Measurements from ENCODE around the gene STARD7.

STARD7 gene

DNA sequence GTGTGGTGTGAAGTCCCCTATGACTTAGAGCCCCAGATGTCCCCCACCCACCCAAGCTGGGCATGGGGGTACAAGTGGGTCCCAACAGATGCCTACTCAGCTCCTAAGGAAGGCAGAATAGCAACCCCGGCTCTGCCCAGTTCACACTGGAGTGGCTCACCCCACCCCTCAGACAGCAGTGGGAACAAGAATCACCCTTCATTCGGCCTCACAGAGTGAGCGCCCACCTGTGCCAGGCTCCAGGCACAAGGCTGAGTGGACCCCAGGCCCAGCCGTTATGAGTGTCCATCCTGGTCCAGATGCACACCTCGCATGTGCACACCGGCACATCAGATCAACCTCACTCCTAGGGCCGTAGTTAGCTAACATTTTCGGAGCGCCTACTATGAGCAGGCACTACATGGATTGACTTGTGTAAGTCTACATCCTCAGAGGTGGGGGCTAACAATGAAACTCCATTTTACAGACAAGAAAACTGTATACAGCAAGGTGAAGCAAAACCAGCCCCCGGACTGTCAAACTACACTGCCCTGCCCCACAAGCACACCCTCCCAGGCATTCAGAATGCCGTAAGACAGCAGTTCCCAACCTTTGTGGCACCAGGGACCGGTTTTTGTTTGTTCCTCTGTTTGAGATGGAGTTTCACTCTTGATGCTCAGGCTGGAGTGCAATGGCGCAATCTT, 67.5 kb downstream of the STARD7 start:
- no peak overlapping the region for H3K27ac ChIP-seq (ENCODE audit: low read depth, low read length, severe bottlenecking)
- no peaks in the 10 kb centered on the region for H3K9me3 ChIP-seq (ENCODE audit: control insufficient read depth, low read length)
- 95 to 97% methylated on average over 11 of the region's 13 CpGs for WGBS, 2 experiments (ENCODE audit: insufficient coverage in 2 of 2)
- H3K4me1 ChIP-seq (ENCODE audit: control insufficient read depth, insufficient read depth, low read length, poor library complexity, severe bottlenecking) = no peaks in the 10 kb centered on the region
- no peaks in the 10 kb centered on the region for H3K36me3 ChIP-seq (ENCODE audit: control insufficient read depth, insufficient read depth, low read length)
- H3K4me3 ChIP-seq (ENCODE audit: extremely low read depth, insufficient read depth, low read length, poor library complexity, severe bottlenecking) = no peak overlapping the region

DNA sequence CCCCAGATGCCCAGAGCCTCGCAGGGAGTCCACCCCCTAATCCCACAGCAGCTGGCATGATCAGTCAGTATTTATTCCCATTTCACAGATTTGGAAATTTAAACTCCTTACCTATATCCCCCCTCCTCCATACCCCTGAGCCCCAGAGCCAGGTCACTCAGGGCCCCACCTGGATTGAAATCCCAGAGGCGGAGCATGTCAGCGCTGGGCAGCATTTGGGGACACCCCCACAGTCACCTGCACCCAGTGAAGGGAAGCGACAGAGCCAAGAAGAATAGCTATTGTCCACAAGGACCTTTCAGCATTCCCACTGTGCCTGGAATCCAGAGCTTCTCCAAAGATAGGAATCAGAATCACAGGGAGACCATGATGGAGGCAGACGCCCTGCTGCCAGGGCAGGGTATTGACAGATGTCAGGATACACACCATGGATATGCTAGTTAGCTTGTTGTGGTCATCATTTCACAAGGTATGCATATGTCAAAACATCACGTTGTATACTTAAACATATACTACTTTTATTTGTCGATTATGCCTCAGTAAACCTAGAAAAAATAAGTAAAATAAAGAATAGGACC, 69.4 kb downstream of the STARD7 start:
- WGBS, 2 experiments (ENCODE audit: insufficient coverage in 2 of 2) = 70 to 74% methylated on average over 3 to 4 of the region's 7 CpGs

GRCh38 chr2:96138179-96139145, 70.2 kb downstream of the STARD7 start, which contains the start of gene ASTL:
Gene ASTL (minus strand): TSS chr2:96138502. CDS start chr2:96138436, 66 bp downstream.
- H3K4me3 ChIP-seq (ENCODE audit: extremely low read depth, insufficient read depth, low read length, poor library complexity, severe bottlenecking) = no peak within 1 kb of the TSS
- no peaks in the 10 kb centered on the region for H3K4me1 ChIP-seq (ENCODE audit: control insufficient read depth, insufficient read depth, low read length, poor library complexity, severe bottlenecking)
- WGBS, 2 experiments (ENCODE audit: insufficient coverage in 2 of 2) = 25 to 44% methylated on average over 8 to 9 of the region's 17 CpGs
- H3K9me3 ChIP-seq (ENCODE audit: control insufficient read depth, low read length) = no peaks in the 10 kb centered on the region
- no peaks in the 10 kb centered on the region for H3K36me3 ChIP-seq (ENCODE audit: control insufficient read depth, insufficient read depth, low read length)
- no peak within 1 kb of the TSS for H3K27ac ChIP-seq (ENCODE audit: low read depth, low read length, severe bottlenecking)

More for the DNA sequence above, 69.4 kb downstream of the STARD7 start:
- H3K36me3 ChIP-seq (ENCODE audit: control insufficient read depth, insufficient read depth, low read length) = no peaks in the 10 kb centered on the region
- no peak overlapping the region for H3K27ac ChIP-seq (ENCODE audit: low read depth, low read length, severe bottlenecking)
- H3K9me3 ChIP-seq (ENCODE audit: control insufficient read depth, low read length) = no peaks in the 10 kb centered on the region
- no peaks in the 10 kb centered on the region for H3K4me1 ChIP-seq (ENCODE audit: control insufficient read depth, insufficient read depth, low read length, poor library complexity, severe bottlenecking)
- no peak overlapping the region for H3K4me3 ChIP-seq (ENCODE audit: extremely low read depth, insufficient read depth, low read length, poor library complexity, severe bottlenecking)

DNA sequence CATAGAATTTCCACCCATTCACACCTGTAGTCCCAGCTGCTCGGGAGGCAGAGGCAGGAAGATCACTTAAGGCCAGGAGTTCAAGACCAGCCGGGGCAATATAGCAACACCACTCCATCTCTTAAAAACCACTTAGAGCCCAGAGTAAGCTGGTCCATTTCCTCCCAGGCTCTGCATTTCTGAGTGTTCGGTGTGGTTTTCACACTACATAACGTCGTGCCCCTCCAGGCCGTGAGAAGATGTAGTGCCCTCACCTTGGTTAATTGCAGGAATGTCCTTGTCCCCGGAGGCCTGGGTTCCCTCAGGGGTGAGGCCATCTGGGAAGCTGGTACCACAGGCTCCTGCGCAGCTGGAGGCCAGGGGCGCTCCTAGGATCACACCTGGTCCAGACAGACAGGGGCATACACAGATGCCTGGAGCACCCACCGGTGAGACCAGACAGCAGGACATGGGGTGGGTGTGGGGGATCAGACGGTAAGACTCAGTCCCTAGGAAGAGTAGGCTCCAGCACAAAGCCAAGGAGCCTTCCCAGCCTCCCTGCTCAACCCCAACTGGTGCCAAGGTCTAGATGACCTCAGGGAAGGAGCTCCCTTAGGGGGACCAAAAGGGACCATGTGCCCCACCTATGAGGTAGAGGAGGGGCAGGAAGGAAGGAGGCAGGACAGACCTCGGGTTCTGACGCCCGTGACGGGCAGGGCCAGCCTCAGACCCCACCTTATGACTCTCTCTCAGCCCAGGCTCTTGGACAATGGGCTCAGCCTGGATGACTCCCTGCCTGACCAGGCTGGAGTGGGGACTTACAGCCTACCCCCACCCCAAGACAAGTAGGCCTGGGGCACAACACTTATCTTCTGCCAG, 71.1 kb downstream of the STARD7 start:
- Histone ChIP-seq H3K4me1 (ENCODE audit: control insufficient read depth, insufficient read depth, low read length, poor library complexity, severe bottlenecking) (no peaks in the 10 kb centered on the region), H3K36me3 (ENCODE audit: control insufficient read depth, insufficient read depth, low read length) (no peaks in the 10 kb centered on the region), H3K4me3 (ENCODE audit: extremely low read depth, insufficient read depth, low read length, poor library complexity, severe bottlenecking) (no peak overlapping the region), H3K9me3 (ENCODE audit: control insufficient read depth, low read length) (no peaks in the 10 kb centered on the region), H3K27ac (ENCODE audit: low read depth, low read length, severe bottlenecking) (no peak overlapping the region)
- WGBS, 2 experiments (ENCODE audit: insufficient coverage in 2 of 2) = 86 to 96% methylated on average over 5 to 12 of the region's 15 CpGs

- H3K27ac ChIP-seq (ENCODE audit: low read depth, low read length, severe bottlenecking) = no peak overlapping the region
- H3K9me3 ChIP-seq (ENCODE audit: control insufficient read depth, low read length) = no peaks in the 10 kb centered on the region
- 91 to 96% methylated on average over 7 of the region's 8 CpGs for WGBS, 2 experiments (ENCODE audit: insufficient coverage in 2 of 2)
- no peaks in the 10 kb centered on the region for H3K4me1 ChIP-seq (ENCODE audit: control insufficient read depth, insufficient read depth, low read length, poor library complexity, severe bottlenecking)
- H3K4me3 ChIP-seq (ENCODE audit: extremely low read depth, insufficient read depth, low read length, poor library complexity, severe bottlenecking) = no peak overlapping the region
- H3K36me3 ChIP-seq (ENCODE audit: control insufficient read depth, insufficient read depth, low read length) = no peaks in the 10 kb centered on the region
Observed at GRCh38 chr2:96136129-96136720, 72.4 kb downstream of the STARD7 start.

DNA sequence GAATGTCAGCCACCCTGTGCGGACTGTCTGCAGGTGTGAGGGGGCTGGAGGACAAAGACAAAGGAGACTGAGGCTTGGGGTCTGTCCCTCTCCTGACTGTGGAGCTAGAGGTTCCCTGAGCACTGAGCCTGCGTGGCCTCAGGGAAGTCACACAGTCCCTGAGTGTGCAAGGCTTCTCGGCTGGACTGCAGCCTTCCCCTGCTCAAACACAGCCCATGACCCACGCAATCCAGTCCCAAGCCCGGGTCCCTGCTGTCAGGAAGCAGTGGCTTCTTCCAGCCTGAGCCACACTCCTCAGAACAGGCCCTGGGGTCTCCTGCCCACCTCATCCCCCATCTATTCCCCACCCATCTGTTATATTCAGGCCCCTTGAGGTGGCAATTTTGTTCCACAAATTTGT, 73.0 kb downstream of the STARD7 start:
- H3K27ac ChIP-seq (ENCODE audit: low read depth, low read length, severe bottlenecking) = no peak overlapping the region
- H3K36me3 ChIP-seq (ENCODE audit: control insufficient read depth, insufficient read depth, low read length) = no peaks in the 10 kb centered on the region
- no peak overlapping the region for H3K4me3 ChIP-seq (ENCODE audit: extremely low read depth, insufficient read depth, low read length, poor library complexity, severe bottlenecking)
- H3K4me1 ChIP-seq (ENCODE audit: control insufficient read depth, insufficient read depth, low read length, poor library complexity, severe bottlenecking) = no peaks in the 10 kb centered on the region
- WGBS, 2 experiments (ENCODE audit: insufficient coverage in 2 of 2) = 76 to 88% methylated on average over 4 to 5 of the region's 5 CpGs
- H3K9me3 ChIP-seq (ENCODE audit: control insufficient read depth, low read length) = no peaks in the 10 kb centered on the region

- H3K4me1 ChIP-seq (ENCODE audit: control insufficient read depth, insufficient read depth, low read length, poor library complexity, severe bottlenecking) = no peaks in the 10 kb centered on the region
- WGBS, 2 experiments (ENCODE audit: insufficient coverage in 2 of 2) = 79 to 94% methylated on average over 4 to 7 of the region's 9 CpGs
- no peak overlapping the region for H3K4me3 ChIP-seq (ENCODE audit: extremely low read depth, insufficient read depth, low read length, poor library complexity, severe bottlenecking)
- H3K36me3 ChIP-seq (ENCODE audit: control insufficient read depth, insufficient read depth, low read length) = no peaks in the 10 kb centered on the region
- no peaks in the 10 kb centered on the region for H3K9me3 ChIP-seq (ENCODE audit: control insufficient read depth, low read length)
- no peak overlapping the region for H3K27ac ChIP-seq (ENCODE audit: low read depth, low read length, severe bottlenecking)
Observed at GRCh38 chr2:96135171-96135570, 73.5 kb downstream of the STARD7 start.

All from mesodermal cell (in vitro differentiated cells).